LHCN-M2 (cell line): Measurements from ENCODE around the gene MT1G. TPM values are rescaled to one million over a fixed set of nuclear protein-coding genes. Genes with fewer than 3 reads are reported as not detected.
A peak's percentile ranks its signal among the peaks of the same experiment; 100 is the strongest.
"Not testable (repeated sequence)": the region's sequence is repeated elsewhere in the genome, so short reads cannot be mapped to it uniquely, and the experiment has no call there.

Experiments
- DNase-seq: peaks from one replicate; pipeline ENCODE4 v3.0.0-alpha.2; 2012; ENCODE audit warnings: low read depth
- polyA plus RNA-seq: library from polyadenylated mRNA; unstranded; fragments of >200 nt; gene quantifications from one replicate; pipeline ENCODE4 v1.2.1, GENCODE V29; 2012; ENCODE audit warnings: missing spikeins
- total RNA-seq: library from RNA; depleted of rRNA; stranded (reverse); fragments of >200 nt; gene quantifications from 2 replicates; pipeline ENCODE4 v1.2.3, GENCODE V29; 2014; rRNA removed

Gene MT1G
- 1.9 TPM in 1 of 2 replicates, not detected in the other for total RNA-seq
- polyA plus RNA-seq = 0.89 TPM

- DNase-seq = no peak
These were observed at the start of gene MT1G for GRCh38 chr16:56667581-56668571. MT1G (minus strand) TSS chr16:56668065; CDS start chr16:56667993, 72 bp downstream.

- DNase-seq = not testable (repeated sequence)
These were observed 49.7 kb upstream of the MT1G start for GRCh38 chr16:56717532-56717931.

GRCh38 chr16:56716761-56717160 is 48.9 kb upstream of the MT1G start:
- no peak for DNase-seq

GRCh38 chr16:56715126-56715525 is 47.3 kb upstream of the MT1G start:
- peak; percentile 48 for DNase-seq

GRCh38 chr16:56713794-56714193 is 45.9 kb upstream of the MT1G start:
- no peak for DNase-seq

- DNase-seq = peak; percentile 8
These were observed 44.0 kb upstream of the MT1G start for GRCh38 chr16:56711862-56712261.

GRCh38 chr16:56710181-56710737 is 42.4 kb upstream of the MT1G start:
- DNase-seq = no peak

- no peak for DNase-seq
These were observed 41.7 kb upstream of the MT1G start for GRCh38 chr16:56709443-56710040.

GRCh38 chr16:56708525-56709442 is 40.9 kb upstream of the MT1G start:
- no peak for DNase-seq

GRCh38 chr16:56702836-56703235 is 35.0 kb upstream of the MT1G start:
- no peak for DNase-seq

GRCh38 chr16:56701534-56701933 is 33.7 kb upstream of the MT1G start:
- DNase-seq = no peak

GRCh38 chr16:56700631-56701030 is 32.8 kb upstream of the MT1G start:
- no peak for DNase-seq

- no peak for DNase-seq
These were observed 32.3 kb upstream of the MT1G start for GRCh38 chr16:56700195-56700594.

- no peak for DNase-seq
These were observed 29.7 kb upstream of the MT1G start for GRCh38 chr16:56697456-56698155.

GRCh38 chr16:56695246-56695645 is 27.4 kb upstream of the MT1G start:
- DNase-seq = no peak

GRCh38 chr16:56691885-56692284 is 24.0 kb upstream of the MT1G start:
- DNase-seq = peak; percentile 39

GRCh38 chr16:56690420-56691122 is 22.7 kb upstream of the MT1G start:
- no peak for DNase-seq

GRCh38 chr16:56689171-56689570 is 21.3 kb upstream of the MT1G start:
- DNase-seq = peak; percentile 79

GRCh38 chr16:56688762-56689161 is 20.9 kb upstream of the MT1G start:
- DNase-seq = peak; percentile 71

- no peak for DNase-seq
These were observed 18.9 kb upstream of the MT1G start for GRCh38 chr16:56686758-56687157.
